ENCODE results near the gene SLC25A1.
"Not testable (repeated sequence)": the region's sequence is repeated elsewhere in the genome, so short reads cannot be mapped to it uniquely, and the experiment has no call there.

SLC25A1 gene

DNA sequence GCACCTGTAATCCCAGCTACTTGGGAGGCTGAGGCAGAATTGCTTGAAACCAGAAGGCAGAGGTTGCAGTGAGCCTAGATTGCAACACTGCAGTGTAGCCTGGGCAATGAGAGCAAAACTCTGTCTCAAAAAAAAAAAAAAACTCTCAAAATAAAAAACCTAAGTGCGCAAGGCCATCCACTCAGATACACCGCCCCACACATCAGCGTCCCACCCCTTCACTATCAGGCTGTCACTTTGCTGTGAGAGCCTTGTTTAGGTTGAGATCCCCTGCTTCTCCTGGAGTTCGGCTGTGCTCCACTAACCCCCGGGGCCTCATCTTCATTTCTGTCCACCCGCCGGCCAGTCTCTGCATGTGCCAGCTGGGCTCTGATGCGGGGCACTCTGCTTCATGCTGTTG lies 12.1 kb downstream of the SLC25A1 start:
- DNase-seq, result no peak

DNA sequence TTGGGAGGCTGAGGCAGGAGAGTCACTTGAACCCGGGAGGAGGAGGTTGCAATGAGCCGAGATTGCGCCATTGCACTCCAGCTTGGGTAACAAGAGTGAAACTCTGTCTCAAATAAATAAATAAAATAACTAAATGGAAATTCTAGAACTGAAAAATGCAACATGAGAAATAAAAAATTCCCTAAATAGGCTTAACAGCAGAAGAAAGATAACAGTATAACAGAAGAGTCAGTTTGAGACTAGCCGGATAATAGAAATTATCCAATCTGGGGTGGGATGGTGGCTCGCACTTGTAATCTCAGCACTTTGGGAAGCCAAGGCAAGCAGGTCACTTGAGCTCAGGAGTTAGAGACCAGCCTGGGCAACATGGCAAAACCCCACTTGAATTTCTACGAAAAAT lies 14.1 kb downstream of the SLC25A1 start:
- DNase-seq, result no peak

DNA sequence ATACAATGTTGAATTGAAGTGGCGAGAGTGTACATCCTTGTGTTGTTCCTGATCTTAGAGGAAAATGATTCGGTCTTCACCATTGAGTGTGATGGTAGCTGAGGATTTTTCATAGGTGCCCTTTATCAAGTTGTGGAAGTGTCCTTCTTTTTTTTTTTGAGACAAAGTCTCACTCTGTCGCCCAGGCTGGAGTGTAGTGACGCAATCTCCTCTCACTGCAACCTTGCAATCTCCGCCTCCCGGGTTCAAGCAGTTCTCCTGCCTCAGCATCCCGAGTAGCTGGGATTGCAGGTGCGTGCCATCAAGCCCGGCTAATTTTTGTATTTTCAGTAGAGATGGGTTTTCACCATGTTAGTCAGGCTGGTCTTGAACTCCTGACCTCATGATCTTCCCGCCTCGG lies 19.9 kb downstream of the SLC25A1 start:
- not testable (repeated sequence) for DNase-seq

DNA sequence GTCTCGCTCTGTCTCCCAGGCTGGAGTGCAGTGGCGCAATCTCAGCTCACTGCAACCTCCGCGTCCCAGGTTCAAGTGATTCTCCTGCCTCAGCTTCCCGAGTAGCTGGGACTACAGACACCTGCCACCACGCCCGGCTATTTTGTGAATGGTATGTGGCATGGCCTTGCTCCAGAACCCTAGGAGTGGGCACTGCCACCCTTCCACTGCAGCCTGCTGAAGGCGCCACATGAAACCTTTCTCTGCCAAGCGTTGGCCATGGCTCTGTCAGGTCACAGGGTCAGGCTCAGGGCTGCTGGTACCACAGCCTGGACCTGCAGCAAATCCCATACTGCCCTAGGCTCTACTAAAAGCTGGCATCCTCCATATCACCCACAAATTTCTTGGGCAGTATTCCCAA lies 22.4 kb downstream of the SLC25A1 start:
- not testable (repeated sequence) for DNase-seq

DNA sequence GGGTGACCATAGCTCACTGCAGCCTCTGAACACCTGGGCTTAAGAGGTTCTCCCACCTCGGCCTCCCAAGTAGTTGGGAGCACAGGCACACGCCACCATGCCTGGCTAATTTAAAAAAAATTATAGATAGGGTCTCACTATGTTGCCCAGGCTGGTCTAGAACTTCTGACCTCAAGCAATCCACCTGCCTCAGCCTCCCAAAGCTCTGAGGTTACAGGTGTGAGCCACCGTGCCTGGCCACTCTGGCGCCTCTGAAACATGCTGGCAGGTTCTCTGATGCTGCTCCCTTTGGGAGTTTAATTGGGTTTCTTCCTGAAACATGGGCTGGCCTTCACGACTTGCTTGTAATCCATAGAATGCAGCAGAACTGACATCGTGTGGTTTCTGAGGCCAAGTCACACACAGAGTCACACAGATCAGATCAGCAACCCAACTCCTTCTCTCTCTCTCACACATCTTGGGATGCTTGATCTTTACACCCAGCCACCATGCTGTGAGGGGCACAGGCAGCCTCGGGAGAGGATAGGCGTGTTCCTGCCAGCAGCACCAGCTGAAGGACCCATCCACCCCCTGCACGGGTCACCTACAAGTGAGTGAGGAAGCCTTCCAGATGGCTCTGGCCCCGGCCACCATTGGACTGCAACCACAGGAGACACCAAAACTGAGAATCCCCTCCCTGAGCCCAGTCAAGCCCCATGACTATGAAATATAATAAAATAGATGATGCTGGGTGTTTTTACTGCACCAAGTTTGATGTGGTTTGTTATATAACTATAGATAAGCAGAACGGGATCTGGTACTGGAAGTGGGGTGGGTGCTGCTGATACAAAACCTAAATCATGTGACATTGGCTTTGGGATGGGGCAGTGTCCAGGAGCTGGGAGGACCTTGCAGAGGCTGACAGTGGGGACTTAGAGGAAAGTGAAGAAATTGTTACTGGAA lies 25.3 kb downstream of the SLC25A1 start:
- DNase-seq, result no peak

GRCh38 chr22:19151329-19152191 lies 27.0 kb downstream of the SLC25A1 start:
- DNase-seq, result no peak

DNA sequence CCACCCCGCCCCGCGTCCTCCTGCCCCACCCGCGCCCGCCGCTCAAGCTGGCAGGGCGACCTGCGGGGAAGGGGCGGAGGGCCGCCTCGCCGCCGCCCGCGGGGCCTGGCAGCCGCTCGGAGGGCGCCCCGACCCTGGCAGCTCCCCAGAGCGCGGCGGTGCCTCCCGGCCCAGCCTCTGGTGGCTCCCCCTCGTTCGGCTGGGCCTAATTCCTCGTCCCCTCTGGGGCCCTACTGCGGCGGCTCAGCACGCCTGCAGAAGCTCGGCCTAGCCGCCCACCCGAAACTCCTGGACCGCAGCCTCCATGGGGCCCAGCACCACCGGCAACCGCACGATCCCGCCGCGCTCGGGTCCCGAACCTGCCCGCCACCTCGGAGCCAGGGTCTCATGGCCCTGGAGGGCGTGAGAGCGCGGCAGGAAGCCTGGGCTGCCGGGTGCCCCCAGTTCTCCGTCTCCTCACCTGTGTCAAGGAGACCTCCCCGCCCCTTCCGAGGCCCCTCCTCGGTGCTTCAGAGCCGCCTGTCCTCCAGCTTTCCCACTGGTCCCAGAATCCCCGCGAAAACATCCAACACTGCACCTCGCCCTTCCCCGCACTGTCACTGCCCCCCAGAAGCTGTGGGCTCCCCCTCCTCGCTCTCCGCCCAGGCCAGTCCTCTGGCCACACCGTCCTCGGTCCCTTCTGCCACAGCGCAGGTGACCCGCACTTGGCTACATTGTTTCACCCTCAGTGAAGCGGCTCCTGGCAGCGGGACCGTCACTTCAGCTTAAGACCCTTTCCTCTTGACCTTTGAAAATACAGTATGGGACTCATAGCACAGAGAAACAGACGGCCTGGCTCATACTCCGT lies 27.8 kb downstream of the SLC25A1 start:
- DNase-seq, result no peak

DNA sequence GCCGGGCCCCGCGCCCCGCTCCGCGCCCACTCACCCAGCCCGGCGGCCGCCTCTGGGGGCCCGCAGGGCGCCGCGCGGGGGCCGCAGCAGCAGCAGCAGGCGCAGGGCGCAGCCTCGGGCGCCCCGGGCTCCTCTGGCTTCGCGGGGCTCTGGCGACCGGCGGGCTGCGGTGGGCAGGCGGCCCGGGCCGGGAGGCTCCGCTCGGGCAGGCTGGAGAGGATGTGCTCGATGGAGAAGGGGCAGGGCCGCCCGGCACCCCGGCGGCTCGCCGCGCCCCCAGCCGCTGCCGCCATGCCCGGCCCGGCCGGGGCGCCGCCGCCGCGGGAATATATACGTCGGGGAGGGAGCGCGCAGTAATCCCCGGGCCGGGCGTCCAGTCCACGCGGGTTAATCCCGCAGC lies 28.5 kb downstream of the SLC25A1 start, which contains the start of gene GSC2:
Gene GSC2, minus strand, starts transcription at position 302 of the 400 bp plus-strand sequence. Its CDS starts 9 bp downstream, at position 293.
- no peak for DNase-seq

DNA sequence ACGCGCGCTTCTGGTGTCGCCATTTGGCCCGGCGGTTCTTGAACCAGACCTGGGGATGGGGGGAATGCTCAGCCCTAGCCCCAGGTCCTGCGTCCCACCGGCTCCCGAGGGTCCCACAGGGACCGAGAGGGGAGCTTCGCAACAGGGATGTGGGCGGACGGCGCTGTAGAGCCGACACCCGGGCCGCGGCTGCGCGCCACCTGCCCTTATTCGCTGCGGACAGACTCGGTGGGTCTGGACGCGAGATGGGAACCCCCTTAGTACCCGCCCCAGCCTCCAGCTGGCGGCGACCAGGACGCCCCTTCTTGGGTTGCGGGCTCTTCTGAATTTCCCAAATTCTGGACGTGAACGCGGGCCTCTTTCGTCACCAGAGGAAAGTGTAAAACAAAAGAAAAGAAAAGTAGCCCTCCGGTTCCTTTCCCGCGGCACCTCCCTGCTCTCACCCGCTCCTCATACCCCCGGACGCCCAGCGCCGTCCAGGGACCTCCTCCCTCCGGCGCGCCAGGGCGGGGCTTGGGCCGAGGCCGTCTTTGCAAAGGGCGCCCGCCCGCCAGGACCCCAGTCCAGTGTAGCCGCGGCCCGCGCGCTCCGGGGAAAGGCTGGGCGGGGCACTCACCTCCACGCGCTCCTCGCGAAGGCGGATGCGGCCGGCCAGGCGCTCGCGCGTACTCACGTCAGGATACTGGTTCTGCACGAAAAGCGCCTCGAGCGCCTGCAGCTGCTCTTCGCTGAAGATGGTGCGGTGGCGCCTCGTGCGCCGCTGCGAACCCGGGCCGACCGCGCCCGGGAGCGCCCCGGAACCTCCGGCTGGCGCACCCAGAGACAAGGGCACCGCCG lies 29.3 kb downstream of the SLC25A1 start:
- peak in 1 of 4 experiments; percentile 31 for DNase-seq

DNA sequence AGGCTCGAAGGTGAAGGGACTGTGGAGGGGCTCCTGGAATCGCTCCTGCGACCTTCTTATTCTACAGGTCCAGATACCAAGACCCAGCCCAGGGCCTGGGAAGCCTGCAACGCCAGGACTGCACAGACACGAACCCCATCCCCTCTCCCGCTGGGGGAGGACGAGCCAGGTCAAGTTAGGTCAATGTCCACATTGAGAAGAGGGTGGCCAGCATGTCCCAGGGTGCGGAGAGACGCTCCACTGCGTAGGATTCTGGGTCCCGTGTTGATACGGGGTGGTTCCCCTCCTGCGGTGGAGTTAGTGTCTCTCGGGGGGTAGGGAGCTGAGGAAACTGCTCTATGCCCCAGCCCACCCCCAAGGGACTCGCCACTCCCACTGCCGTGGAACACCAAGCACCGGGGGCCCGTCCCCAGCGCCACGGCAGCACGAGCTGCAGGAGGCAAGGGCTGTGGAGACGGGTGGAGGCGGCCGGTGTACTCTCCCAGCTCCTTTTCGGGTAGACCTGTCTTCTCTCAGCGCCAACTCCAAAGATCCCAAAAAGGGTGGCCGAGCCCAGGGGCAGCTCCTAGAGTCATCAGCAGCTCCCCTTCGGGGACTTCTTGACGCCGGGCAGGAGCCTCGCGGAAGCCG lies 30.0 kb downstream of the SLC25A1 start:
- no peak for DNase-seq

- no peak for DNase-seq
These were observed 31.2 kb downstream of the SLC25A1 start for GRCh38 chr22:19147195-19147780.

GRCh38 chr22:19146215-19146968 lies 32.1 kb downstream of the SLC25A1 start:
- no peak for DNase-seq

- DNase-seq, result peak; percentile 15 to 42 (median 30)
These were observed 34.6 kb downstream of the SLC25A1 start for GRCh38 chr22:19143967-19144400.

DNA sequence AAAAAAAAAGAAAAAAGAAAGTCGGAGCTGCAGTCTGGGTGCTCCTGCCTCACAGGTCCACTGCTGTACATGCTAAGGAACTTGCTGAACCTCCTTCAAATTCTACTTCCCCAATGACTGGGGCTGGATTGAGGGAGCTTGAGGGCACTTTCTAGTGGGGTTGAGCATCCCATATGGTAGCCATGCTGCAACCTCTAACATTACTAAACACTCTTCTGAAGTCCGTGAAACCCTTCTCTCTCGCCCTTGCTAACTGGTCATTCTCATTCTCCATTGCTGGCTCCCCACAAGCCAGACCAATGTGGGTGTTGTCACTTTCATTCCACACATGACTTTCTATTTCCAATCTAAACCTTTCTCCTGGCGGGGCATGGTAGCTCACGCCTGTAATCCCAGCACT lies 35.3 kb downstream of the SLC25A1 start:
- DNase-seq, result no peak

GRCh38 chr22:19142394-19142793 lies 36.1 kb downstream of the SLC25A1 start:
- DNase-seq, result no peak

GRCh38 chr22:19139974-19140373 lies 38.6 kb downstream of the SLC25A1 start:
- DNase-seq, result no peak

DNA sequence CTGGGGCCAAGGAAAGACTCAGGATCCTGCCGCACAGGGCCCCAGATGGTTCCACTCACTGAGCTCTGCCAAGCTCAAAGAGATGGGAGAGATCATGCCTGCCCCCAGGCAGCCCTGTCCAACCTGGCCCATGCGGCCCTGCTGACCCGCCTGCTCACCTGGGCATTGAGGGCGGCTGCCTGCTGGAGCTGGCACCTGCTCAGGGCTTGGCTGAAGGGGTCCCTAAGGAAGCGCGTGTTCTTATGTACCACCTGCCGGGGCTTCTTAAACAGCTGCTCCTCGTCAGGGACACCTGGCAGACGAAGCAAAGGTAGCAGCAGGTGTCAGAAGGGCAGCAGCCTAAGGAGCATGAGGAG lies 39.6 kb downstream of the SLC25A1 start:
- no peak for DNase-seq

DNA sequence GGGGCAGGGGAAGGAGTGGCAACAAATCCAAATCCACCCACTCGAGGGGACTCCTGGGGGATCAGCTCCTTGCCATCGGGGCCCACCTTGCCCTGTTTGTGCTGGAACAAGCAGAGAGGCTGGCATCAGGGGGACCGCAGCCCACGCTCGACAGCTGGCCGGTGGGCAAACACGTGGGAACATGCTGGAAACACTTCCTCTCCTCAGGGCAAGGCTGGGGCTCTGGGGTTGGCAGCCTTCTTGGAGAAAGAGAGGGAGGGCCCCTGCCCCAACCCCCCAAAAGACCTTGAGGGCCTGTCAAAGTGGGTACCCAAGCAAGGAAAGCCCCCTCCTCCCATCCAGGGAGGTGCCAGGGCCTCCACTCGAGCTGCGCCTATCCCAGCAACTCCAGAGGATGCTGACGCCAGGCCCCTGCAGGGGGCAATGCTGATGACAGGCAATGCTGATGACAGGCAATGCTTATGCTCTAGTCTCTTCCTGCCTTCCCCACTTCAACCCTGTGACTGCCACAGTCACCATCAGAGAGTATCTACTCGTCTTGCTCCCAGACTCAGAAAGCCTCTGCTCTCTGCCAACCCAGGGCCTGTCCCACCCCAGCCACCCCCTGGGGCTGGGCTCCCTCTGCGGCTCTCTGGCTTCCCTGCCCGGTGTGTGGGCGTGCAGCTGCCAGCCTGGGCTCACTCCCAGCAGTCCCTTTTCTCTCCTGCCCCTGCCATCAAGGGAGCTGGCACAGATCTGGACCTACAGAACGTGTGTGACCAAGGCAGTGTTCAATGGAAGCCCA lies 40.1 kb downstream of the SLC25A1 start:
- DNase-seq, result no peak
